ES-I3 (cell line): ENCODE results near the gene PEPD.

ENCODE experiments used
- H3K36me3 ChIP-seq: 2 replicates; pipeline ENCODE4 v1.6.1; 2013; ENCODE audit warnings: mild to moderate bottlenecking, low read length, control low read depth, moderate library complexity; ENCODE audit not compliant: insufficient read depth
- H3K4me1 ChIP-seq: 2 replicates; pipeline ENCODE4 v1.6.1; 2013; ENCODE audit warnings: mild to moderate bottlenecking, control low read depth, low read length; ENCODE audit not compliant: insufficient read depth
- H3K9ac ChIP-seq: 2 replicates; pipeline ENCODE4 v1.6.1; 2013; ENCODE audit warnings: low read depth, mild to moderate bottlenecking, low read length, moderate library complexity
- H3K9me3 ChIP-seq: 2 replicates; pipeline ENCODE4 v1.6.1; 2013; ENCODE audit warnings: mild to moderate bottlenecking, low read length, moderate library complexity; ENCODE audit not compliant: control insufficient read depth, insufficient read depth

PEPD gene

GRCh38 chr19:33413426-33413725, 108.2 kb downstream of the PEPD start:
- Histone ChIP-seq H3K9me3 (no peaks in the 10 kb centered on the region), H3K9ac (no peak overlapping the region), H3K36me3 (no peaks in the 10 kb centered on the region; the same call in 1 of the 2 replicates), H3K4me1 (no peaks in the 10 kb centered on the region)

GRCh38 chr19:33412601-33413425, 108.8 kb downstream of the PEPD start:
- no peaks in the 10 kb centered on the region for H3K9me3 ChIP-seq
- H3K36me3 ChIP-seq: no peaks in the 10 kb centered on the region; the same call in 1 of the 2 replicates
- H3K4me1 ChIP-seq: no peaks in the 10 kb centered on the region
- no peak overlapping the region for H3K9ac ChIP-seq

GRCh38 chr19:33411621-33412180, 109.9 kb downstream of the PEPD start:
- H3K9me3 ChIP-seq: no peaks in the 10 kb centered on the region
- H3K9ac ChIP-seq: no peak overlapping the region
- H3K36me3 ChIP-seq: no peaks in the 10 kb centered on the region; the same call in 1 of the 2 replicates
- H3K4me1 ChIP-seq: peaks cover under 1% of the 10 kb centered on the region; the same call in 1 of the 2 replicates

- Histone ChIP-seq H3K4me1 (peaks cover 4% of the 10 kb centered on the region; the same call in 1 of the 2 replicates), H3K9me3 (no peaks in the 10 kb centered on the region), H3K9ac (no peak overlapping the region), H3K36me3 (no peaks in the 10 kb centered on the region; the same call in 1 of the 2 replicates)
Observed at GRCh38 chr19:33410915-33411401, 110.6 kb downstream of the PEPD start.

- no peaks in the 10 kb centered on the region for H3K9me3 ChIP-seq
- no peaks in the 10 kb centered on the region; the same call in 1 of the 2 replicates for H3K36me3 ChIP-seq
- H3K9ac ChIP-seq: no peak overlapping the region
- peaks cover 4% of the 10 kb centered on the region; the same call in 1 of the 2 replicates for H3K4me1 ChIP-seq
Observed at GRCh38 chr19:33409906-33410685, 111.5 kb downstream of the PEPD start.

GRCh38 chr19:33408538-33409434, 112.8 kb downstream of the PEPD start:
- peaks cover 4% of the 10 kb centered on the region; the same call in 1 of the 2 replicates for H3K4me1 ChIP-seq
- H3K9me3 ChIP-seq: no peaks in the 10 kb centered on the region
- no peak overlapping the region for H3K9ac ChIP-seq
- no peaks in the 10 kb centered on the region; the same call in 1 of the 2 replicates for H3K36me3 ChIP-seq

- H3K9ac ChIP-seq: no peak overlapping the region
- H3K36me3 ChIP-seq: no peaks in the 10 kb centered on the region; the same call in 1 of the 2 replicates
- peaks cover 4% of the 10 kb centered on the region; the same call in 1 of the 2 replicates for H3K4me1 ChIP-seq
- H3K9me3 ChIP-seq: no peaks in the 10 kb centered on the region
Observed at GRCh38 chr19:33408116-33408515, 113.5 kb downstream of the PEPD start.

GRCh38 chr19:33407716-33408115, 113.9 kb downstream of the PEPD start:
- H3K9ac ChIP-seq: no peak overlapping the region
- H3K9me3 ChIP-seq: no peaks in the 10 kb centered on the region
- peaks cover 4% of the 10 kb centered on the region; the same call in 1 of the 2 replicates for H3K4me1 ChIP-seq
- H3K36me3 ChIP-seq: no peaks in the 10 kb centered on the region; the same call in 1 of the 2 replicates

- peaks cover 4% of the 10 kb centered on the region; the same call in 1 of the 2 replicates for H3K4me1 ChIP-seq
- no peaks in the 10 kb centered on the region for H3K9me3 ChIP-seq
- no peak overlapping the region for H3K9ac ChIP-seq
- no peaks in the 10 kb centered on the region; the same call in 1 of the 2 replicates for H3K36me3 ChIP-seq
Observed at GRCh38 chr19:33407140-33407551, 114.4 kb downstream of the PEPD start.

GRCh38 chr19:33406521-33407139, 115.0 kb downstream of the PEPD start:
- Histone ChIP-seq H3K9ac (no peak overlapping the region), H3K4me1 (peaks cover 4% of the 10 kb centered on the region; the same call in 1 of the 2 replicates), H3K9me3 (no peaks in the 10 kb centered on the region), H3K36me3 (no peaks in the 10 kb centered on the region; the same call in 1 of the 2 replicates)

- H3K36me3 ChIP-seq: no peaks in the 10 kb centered on the region
- no peak overlapping the region for H3K9ac ChIP-seq
- no peaks in the 10 kb centered on the region for H3K9me3 ChIP-seq
- H3K4me1 ChIP-seq: peaks cover 4% of the 10 kb centered on the region; the same call in 1 of the 2 replicates
Observed at GRCh38 chr19:33405553-33406461, 115.8 kb downstream of the PEPD start.

- H3K9me3 ChIP-seq: no peaks in the 10 kb centered on the region
- no peaks in the 10 kb centered on the region for H3K36me3 ChIP-seq
- H3K4me1 ChIP-seq: peaks cover 4% of the 10 kb centered on the region; the same call in 1 of the 2 replicates
- no peak overlapping the region for H3K9ac ChIP-seq
Observed at GRCh38 chr19:33405254-33405552, 116.4 kb downstream of the PEPD start.
